GM21717 (cell line): Measurements from ENCODE around the gene TP53BP1.

Experiments
- ATAC-seq: cut with Tn5 transposase; IDR thresholded peaks from one replicate; pipeline ENCODE4 v1.9.1; 2021; ENCODE audit warnings: mild to moderate bottlenecking, moderate library complexity; ENCODE audit not compliant: unreplicated experiment

The TP53BP1 gene

DNA sequence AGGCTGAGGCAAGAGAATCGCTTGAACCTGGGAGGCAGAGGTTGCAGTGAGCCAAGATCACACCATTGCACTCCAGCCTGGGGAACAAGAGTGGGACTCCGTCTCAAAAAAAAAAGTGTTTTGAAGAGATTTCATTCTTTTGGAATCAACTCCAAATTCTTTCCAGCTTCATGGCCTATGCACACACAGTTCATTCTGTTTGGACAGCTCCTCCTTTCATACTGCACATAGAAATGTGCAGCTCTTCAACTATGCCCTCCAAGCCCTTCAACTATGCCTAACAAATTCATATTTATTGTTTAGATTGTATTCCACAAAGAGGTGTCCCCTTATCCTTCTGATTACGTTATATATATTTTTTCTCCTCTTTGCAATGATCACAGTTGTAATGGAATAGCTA lies 4.2 kb downstream of the TP53BP1 start:
- ATAC-seq, result no peak

DNA sequence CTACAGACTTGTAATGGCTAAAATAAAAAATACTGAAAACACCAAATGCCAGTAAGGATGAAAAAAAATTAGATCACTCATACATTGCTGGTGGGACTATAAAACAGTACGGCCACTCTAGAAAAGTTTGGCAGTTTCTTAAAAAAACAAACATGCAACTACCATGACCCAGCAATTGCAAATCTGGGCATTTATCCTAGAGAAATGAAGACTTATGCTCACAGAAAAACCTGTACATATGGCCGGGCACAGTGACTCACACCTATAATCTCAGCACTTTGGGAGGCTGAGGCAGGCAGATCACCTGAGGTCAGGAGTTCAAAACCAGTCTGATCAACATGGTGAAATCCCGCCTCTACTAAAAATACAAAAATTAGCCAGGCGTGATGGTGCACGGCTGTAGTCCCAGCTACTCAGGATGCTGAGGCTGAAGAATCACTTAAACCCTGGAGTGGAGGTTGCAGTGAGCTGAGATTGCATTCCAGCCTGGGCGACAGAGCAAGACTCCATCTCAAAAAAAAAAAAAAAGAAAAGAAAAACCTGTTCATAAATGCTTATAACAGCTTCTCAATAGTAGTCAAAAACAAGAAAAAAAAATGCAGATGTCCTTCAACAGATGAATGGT lies 5.6 kb downstream of the TP53BP1 start:
- ATAC-seq, result no peak

- no peak for ATAC-seq
These were observed 8.5 kb downstream of the TP53BP1 start for GRCh38 chr15:43484455-43484854.

DNA sequence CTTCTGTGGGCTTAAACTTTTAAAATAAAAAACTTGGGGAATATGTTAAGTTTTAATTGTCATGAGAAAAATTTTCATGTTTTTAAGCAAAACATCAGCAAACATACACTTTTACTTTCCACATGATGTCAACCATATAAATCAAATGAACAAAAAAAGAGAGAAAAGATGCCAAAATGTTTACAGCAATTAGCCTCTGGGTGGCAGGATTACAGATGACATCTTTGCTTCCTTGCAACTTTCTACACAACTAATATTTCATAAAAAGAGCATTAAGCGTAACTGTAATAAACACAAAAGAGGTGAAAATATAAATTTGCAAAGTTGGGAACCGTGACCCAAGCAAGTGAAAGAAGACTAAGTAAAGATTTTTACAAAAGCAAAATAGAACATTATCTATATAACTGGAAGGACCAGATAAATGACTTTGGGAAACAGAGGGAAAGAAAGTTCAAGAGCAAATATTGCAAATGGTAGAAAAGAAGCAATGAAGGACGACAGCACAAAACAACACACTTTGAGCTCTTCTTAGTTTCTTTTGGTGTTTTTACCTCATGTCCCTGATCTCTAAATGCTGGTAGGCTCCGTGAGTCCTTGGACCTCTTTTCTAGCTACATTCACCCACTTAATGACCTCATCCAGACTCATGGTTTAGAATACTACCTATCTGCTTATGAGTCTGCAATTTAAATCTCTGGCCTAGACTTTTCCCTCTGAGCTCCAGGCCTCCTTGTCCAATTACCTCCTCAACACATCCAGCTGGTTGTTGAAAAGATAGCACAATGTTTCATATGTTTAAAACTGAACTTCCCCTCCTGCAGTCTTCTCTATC lies 9.4 kb downstream of the TP53BP1 start:
- no peak for ATAC-seq

DNA sequence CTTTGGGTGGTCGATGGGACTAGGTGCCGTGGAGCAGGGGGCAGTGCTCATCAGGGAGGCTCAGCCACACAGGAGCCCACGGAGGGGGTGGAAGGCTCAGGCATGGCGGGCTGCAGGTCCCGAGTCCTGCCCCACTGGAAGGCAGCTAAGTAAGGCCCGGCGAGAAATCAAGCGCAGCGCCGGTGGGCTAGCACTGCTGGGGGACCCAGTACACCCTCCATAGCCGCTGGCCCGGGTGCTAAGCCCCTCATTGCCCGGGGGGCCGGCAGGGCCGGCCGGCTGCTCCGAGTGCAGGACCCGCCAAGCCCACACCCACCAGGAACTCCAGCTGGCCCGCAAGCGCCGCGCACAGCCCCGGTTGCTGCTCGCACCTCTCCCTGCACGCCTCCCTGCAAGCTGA lies 19.1 kb downstream of the TP53BP1 start:
- no peak for ATAC-seq

GRCh38 chr15:43471975-43472374 lies 21.0 kb downstream of the TP53BP1 start:
- no peak for ATAC-seq

DNA sequence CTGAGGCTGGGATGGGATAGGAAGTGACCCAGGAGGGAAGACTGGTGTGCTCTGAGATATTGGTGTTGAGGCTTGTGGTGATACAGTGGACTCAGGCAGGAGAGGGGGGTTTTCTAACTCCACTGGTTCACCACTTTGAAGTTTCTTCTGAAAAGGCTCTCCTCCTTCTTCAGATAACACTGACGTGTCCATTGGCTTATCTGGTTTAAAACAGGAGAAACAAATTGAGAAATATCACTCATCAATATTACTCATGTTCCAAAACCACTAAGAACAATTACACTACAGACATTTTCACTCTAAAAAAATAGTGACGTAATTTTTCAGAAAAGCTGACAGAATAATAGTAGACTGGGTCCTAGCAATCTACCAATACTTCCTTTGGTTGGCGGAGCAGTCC lies 23.1 kb downstream of the TP53BP1 start:
- no peak for ATAC-seq

DNA sequence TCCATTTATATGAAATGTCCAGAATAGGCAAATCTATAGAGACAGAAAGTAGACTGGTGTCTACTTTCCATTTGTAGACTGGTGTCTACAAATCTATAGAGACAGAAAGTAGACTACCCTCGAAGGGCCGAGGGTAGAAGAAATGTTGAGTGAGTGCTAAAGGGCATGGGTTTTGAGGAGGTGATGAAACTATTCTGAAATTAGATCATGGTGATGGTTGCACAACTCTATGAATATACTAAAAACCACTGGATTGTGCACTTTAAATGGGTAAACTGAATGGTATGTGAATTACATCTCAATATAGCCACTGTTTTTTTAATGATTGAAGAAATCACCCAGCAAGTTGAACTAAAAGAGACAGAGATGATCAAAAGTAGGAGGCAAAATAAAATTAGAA lies 27.9 kb downstream of the TP53BP1 start:
- ATAC-seq, result no peak

DNA sequence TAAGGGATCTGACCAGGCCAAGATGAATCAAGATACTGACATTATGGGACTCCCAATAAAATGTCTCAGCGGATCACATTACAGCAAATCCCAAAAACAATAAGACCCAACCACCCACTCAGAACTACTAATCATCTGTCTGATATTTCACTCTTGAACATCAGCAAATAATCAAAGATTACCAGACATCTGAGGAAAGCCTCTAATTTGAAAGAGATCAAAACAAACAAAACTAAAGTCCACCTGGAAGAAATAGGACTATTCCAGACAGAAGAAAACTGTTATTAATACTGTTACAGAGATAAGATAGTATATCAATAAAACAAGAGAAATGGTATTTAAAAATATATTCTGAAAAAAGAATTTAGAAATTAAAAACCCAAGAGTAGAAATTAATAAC lies 29.0 kb downstream of the TP53BP1 start:
- no peak for ATAC-seq

DNA sequence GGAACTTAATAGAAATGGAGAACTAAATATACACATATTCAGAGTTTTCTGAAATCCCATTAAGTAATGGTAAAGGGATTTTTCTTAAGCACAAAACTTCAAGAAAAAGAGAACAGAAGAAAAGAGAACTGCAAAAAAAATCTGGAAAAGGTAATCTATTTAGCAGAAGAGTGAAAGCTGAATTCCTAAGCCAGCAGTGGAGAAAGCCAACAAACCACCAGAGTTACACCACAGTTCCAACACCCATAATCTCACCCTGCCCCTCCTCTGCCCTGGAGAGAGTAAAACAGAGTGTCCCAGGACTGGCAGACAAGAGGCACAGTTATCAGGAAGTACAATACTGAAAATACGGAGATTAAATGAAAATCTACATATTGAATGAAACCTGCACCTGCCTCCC lies 29.4 kb downstream of the TP53BP1 start:
- ATAC-seq, result no peak

DNA sequence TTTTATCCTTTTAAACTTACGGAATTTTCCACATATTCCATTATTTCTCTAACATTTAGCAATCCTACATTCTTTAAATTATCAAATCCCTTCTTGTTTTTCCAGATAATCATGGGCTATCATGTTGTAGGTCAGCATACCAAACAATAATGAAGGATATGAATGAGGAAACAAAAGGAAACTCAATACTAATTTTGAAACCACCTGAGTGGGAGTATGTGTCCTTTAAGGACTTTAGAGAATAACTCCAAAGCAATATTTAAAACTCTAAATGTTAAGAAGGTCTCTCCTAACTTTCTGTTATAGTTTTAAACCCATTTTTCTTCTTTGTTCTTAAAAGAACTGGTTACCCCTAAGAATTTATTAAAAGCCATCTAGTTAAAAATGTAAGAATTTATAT lies 43.0 kb downstream of the TP53BP1 start:
- no peak for ATAC-seq

- no peak for ATAC-seq
These were observed 46.6 kb downstream of the TP53BP1 start for GRCh38 chr15:43446344-43446743.

GRCh38 chr15:43441316-43441715 lies 51.6 kb downstream of the TP53BP1 start:
- ATAC-seq, result no peak

- no peak for ATAC-seq
These were observed 52.2 kb downstream of the TP53BP1 start for GRCh38 chr15:43440721-43441281.

DNA sequence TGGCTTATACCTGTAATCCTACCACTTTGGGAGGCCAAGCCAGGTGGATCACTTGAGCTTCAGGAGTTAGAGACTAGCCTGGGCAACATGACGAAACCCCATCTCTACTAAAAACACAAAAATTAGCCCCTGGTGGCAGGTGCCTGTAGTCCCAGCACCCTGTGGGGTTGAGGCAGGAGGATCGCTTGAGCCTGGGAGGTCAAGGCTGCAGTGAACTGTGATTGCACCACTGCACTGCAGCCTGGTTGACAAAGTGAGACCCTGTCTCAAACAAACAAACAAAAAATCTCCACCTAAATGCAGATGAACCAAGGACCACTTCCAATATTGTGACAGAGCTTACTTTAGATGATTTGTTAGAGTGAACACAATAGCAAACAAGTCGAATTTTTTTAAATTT lies 53.7 kb downstream of the TP53BP1 start:
- ATAC-seq, result no peak

DNA sequence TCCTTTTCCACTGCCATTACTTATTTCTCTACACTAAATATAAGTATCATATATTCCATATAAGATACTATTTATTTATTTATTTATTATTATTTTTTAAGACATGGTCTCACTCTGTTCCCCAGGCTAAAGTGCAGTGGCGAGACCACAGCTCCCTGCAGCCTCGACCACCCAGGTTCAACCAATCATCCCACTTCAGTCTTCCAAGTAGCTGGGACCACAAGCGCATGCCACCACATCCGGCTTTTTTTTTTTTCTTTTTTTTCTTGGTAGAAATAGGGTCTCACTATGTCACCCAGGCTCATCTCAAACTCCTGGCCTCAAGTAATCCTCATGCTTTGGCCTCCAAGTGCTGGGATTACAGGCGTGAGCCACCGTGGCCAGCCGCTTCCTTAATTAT lies 56.6 kb downstream of the TP53BP1 start:
- no peak for ATAC-seq

- no peak for ATAC-seq
These were observed 58.5 kb downstream of the TP53BP1 start for GRCh38 chr15:43434446-43434845.

DNA sequence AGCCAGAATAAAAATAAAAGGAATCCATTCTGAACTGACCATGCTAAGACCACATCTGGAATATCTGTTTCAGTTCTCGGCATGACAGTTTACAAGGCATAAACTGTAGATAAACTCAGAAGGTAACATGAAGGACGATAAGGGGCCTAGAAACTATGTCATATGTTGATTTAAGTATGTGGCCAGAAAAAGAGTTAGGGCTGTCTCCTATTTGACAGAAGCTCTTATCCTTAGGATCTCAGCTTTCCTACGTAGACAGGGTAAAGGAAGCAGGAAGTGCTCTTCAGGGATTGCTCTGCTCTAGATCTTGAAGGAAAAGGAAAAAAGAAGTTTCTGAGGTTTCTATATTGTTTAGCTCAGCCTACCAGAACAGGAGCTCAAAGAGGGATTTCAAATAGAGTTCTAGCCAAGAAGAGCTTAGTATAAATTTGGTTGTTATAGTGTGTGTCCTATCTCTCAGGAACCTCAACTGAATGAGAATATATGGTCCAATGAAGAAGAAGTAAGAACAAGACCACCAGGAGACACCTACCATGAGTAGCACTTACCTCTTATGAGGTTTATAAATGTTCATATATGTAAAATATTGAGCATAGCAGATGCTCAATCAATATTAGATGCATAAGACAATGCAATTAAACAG lies 59.2 kb downstream of the TP53BP1 start:
- no peak for ATAC-seq

DNA sequence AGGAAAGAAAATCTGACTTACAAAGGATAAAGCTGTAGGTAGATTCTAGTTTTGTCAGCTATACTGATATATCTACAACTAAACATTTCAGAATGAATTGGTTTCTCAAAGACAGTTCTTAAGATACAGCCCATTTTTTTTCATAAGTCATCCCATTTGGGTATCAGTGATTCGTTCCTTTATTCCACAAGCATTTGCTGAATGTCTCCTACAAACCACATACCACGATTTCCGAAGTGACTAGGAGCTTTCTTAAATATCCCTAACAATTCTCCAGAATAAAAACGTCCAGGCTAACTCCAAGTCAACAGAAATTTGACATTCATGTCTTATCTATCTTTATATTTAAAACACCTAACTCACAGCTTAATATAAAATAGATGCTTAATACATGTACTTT lies 59.8 kb downstream of the TP53BP1 start:
- no peak for ATAC-seq

GRCh38 chr15:43429687-43430086 lies 63.3 kb downstream of the TP53BP1 start:
- ATAC-seq, result no peak

DNA sequence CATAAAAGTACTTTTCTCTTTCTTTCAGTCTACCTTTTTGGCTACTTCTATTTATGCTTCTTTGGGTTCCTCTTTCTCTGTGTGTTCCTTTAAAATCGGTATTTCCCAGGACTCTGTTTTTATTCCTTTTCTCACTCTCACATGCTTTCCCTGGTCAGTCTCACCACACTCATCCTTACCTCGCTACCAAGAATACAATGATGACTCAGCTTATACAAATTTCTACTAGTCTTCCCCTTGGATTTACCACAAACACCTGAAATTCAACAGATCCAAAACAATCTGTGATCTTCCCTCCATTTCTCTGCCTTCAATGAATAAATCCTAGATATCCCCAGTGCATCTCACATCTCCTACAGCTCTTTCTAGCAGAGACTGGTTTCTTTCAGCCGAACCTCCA lies 69.2 kb downstream of the TP53BP1 start:
- no peak for ATAC-seq

- no peak for ATAC-seq
These were observed 72.1 kb downstream of the TP53BP1 start for GRCh38 chr15:43420876-43421275.
